ENCODE data around the gene HOXA6. TPM values are rescaled to one million over a fixed set of nuclear protein-coding genes. Genes with fewer than 3 reads are reported as not detected.

HOXA6 gene
- total RNA-seq, 4 donors from 2014 or later = 5.7 to 15.4 (median 12.4) TPM

- 26 to 28% methylated on average over 13 of the region's 13 CpGs for WGBS, 2 donors
These were observed 2.4 kb upstream of the HOXA6 start for GRCh38 chr7:27149842-27150567.

GRCh38 chr7:27148756-27149641 lies 1.4 kb upstream of the HOXA6 start:
- WGBS, 2 donors = 28 to 43% methylated on average over 25 to 30 of the region's 30 CpGs
- intact Hi-C loops (cut with DNase I; ENCODE audit: low total_unique reads) = no loop called here
- TF ChIP-seq POLR2A (IDR thresholded peaks at IDR 0.05) = no peak
- no peak for TF ChIP-seq CTCF (IDR thresholded peaks at IDR 0.05)
- H3K4me3 ChIP-seq (ENCODE audit: low read depth, poor library complexity, severe bottlenecking) = peak overlapping the region; percentile 13
- DNase-seq (ENCODE audit: low spot score in 2 of 2) = peak in 1 of 2 donors; percentile 83

More at GRCh38 chr7:27149842-27150567, 2.4 kb upstream of the HOXA6 start:
- TF ChIP-seq CTCF (IDR thresholded peaks at IDR 0.05) (no peak), POLR2A (IDR thresholded peaks at IDR 0.05) (no peak)
- H3K4me3 ChIP-seq (ENCODE audit: low read depth, poor library complexity, severe bottlenecking) = peak overlapping the region; percentile 33
- peak; percentile 20 to 86 for DNase-seq (ENCODE audit: low spot score in 2 of 2)
- intact Hi-C loops (cut with DNase I; ENCODE audit: low total_unique reads) = loop anchor here (5.0 kb wide), 1 partner anchor 288 kb away; the partner anchor contains the start of gene SKAP2

- intact Hi-C loops (cut with DNase I; ENCODE audit: low total_unique reads) = no loop called here
- TF ChIP-seq POLR2A (IDR thresholded peaks at IDR 0.05) = no peak
- TF ChIP-seq CTCF (IDR thresholded peaks at IDR 0.05) = no peak
- WGBS, 2 donors = 15 to 19% methylated on average over 21 to 28 of the region's 28 CpGs
- peak overlapping the region; percentile 13 for H3K4me3 ChIP-seq (ENCODE audit: low read depth, poor library complexity, severe bottlenecking)
- peak; percentile 33 to 85 for DNase-seq (ENCODE audit: low spot score in 2 of 2)
These were observed 619 bp upstream of the HOXA6 start for GRCh38 chr7:27148031-27148755.

- intact Hi-C loops (cut with DNase I; ENCODE audit: low total_unique reads) = no loop called here
- no peak for TF ChIP-seq CTCF (IDR thresholded peaks at IDR 0.05)
- TF ChIP-seq POLR2A (IDR thresholded peaks at IDR 0.05) = no peak
- WGBS, 2 donors = 69 to 82% methylated on average over 5 of the region's 5 CpGs
- DNase-seq (ENCODE audit: low spot score in 2 of 2) = peak in 1 of 2 donors; percentile 78
- no peak overlapping the region for H3K4me3 ChIP-seq (ENCODE audit: low read depth, poor library complexity, severe bottlenecking)
These were observed 929 bp downstream of the HOXA6 start for GRCh38 chr7:27146491-27147198.

- 69 to 87% methylated on average over 6 to 11 of the region's 11 CpGs for WGBS, 2 donors
- DNase-seq (ENCODE audit: low spot score in 2 of 2) = no peak
- no peak overlapping the region for H3K4me3 ChIP-seq (ENCODE audit: low read depth, poor library complexity, severe bottlenecking)
- intact Hi-C loops (cut with DNase I; ENCODE audit: low total_unique reads) = no loop called here
- no peak for TF ChIP-seq POLR2A (IDR thresholded peaks at IDR 0.05)
- TF ChIP-seq CTCF (IDR thresholded peaks at IDR 0.05) = no peak
These were observed 1.6 kb downstream of the HOXA6 start for GRCh38 chr7:27145914-27146412.

Data from lower leg skin (tissue), 4 donors.